Osteoblast (primary cell): Measurements from ENCODE around the gene NARF. TPM values are rescaled to one million over a fixed set of nuclear protein-coding genes. Genes with fewer than 3 reads are reported as not detected.
A peak's percentile ranks its signal among the peaks of the same experiment; 100 is the strongest.

Source experiments
- DNase-seq: peaks from one replicate; pipeline ENCODE4 v3.0.0; 2011; ENCODE audit warnings: low spot score, mixed read lengths; ENCODE audit not compliant: insufficient read length; ENCODE audit errors: missing footprints
- H2AFZ ChIP-seq: 2 replicates; pipeline ENCODE4 v1.6.0; 2011; ENCODE audit warnings: mild to moderate bottlenecking, low read length
- H3K27ac ChIP-seq: 2 replicates; pipeline ENCODE4 v1.5.1; 2011; ENCODE audit warnings: mild to moderate bottlenecking, low read depth, low read length, moderate library complexity
- H3K27me3 ChIP-seq: 2 replicates; pipeline ENCODE4 v1.6.0; 2012; ENCODE audit warnings: mild to moderate bottlenecking, control low read depth, inconsistent platforms, low read length, moderate library complexity; ENCODE audit not compliant: insufficient read depth
- H3K36me3 ChIP-seq: 2 replicates; pipeline ENCODE4 v1.5.1; 2011; ENCODE audit warnings: mild to moderate bottlenecking, low read length, control low read depth, moderate library complexity; ENCODE audit not compliant: insufficient read depth
- H3K4me1 ChIP-seq: 2 replicates; pipeline ENCODE4 v1.5.1; 2011; ENCODE audit warnings: mild to moderate bottlenecking, low read length, control low read depth, moderate library complexity; ENCODE audit not compliant: insufficient read depth
- H3K4me2 ChIP-seq: 2 replicates; pipeline ENCODE4 v1.6.0; 2011; ENCODE audit warnings: mild to moderate bottlenecking, low read length; ENCODE audit not compliant: insufficient read depth
- H3K4me3 ChIP-seq: fragments of 200-600 bp; sonication (generic); 3 replicates; pipeline ENCODE4 v1.5.1; 2012; ENCODE audit warnings: mild to moderate bottlenecking, low read length, inconsistent platforms; ENCODE audit not compliant: insufficient read depth
- H3K79me2 ChIP-seq: 2 replicates; pipeline ENCODE4 v1.6.0; 2012; ENCODE audit warnings: mild to moderate bottlenecking, low read length, control low read depth, inconsistent platforms; ENCODE audit not compliant: insufficient read depth
- H3K9me3 ChIP-seq: 2 replicates; pipeline ENCODE4 v1.5.1; 2011; ENCODE audit warnings: low read depth, low read length, control low read depth
- H4K20me1 ChIP-seq: 2 replicates; pipeline ENCODE4 v1.6.0; 2012; ENCODE audit warnings: mild to moderate bottlenecking, low read length, control low read depth; ENCODE audit not compliant: insufficient read depth
- CTCF ChIP-seq: IDR thresholded peaks from 2 replicates; pipeline ENCODE4 v1.5.1; 2011; ENCODE audit warnings: mild to moderate bottlenecking, low read depth, low read length, moderate library complexity; ENCODE audit errors: extremely low read depth
- total RNA-seq: library from RNA; depleted of rRNA; stranded (reverse); fragments of >200 nt; gene quantifications from 2 replicates; pipeline ENCODE4 v1.2.3, GENCODE V29; 2012

Gene NARF
- total RNA-seq, 1 donor: 34.4 TPM

- Histone ChIP-seq H3K4me2 (no peak overlapping the region), H3K27ac (no peak overlapping the region), H2AFZ (no peak overlapping the region), H4K20me1 (peaks cover 33% of the 10 kb centered on the region), H3K36me3 (peaks cover 11% of the 10 kb centered on the region), H3K79me2 (peaks cover 4% of the 10 kb centered on the region), H3K9me3 (no peaks in the 10 kb centered on the region), H3K4me1 (no peaks in the 10 kb centered on the region), H3K27me3 (no peaks in the 10 kb centered on the region), H3K4me3 (no peak overlapping the region)
- TF ChIP-seq CTCF: no peak
- no peak for DNase-seq
Measured at GRCh38 chr17:82443465-82444283, 14.9 kb upstream of the NARF start.

- TF ChIP-seq CTCF: no peak
- Histone ChIP-seq H3K4me1 (peaks cover 1% of the 10 kb centered on the region), H3K79me2 (peaks cover 12% of the 10 kb centered on the region), H3K9me3 (no peaks in the 10 kb centered on the region), H4K20me1 (peaks cover 33% of the 10 kb centered on the region), H3K27me3 (no peaks in the 10 kb centered on the region), H3K4me2 (no peak overlapping the region), H3K27ac (no peak overlapping the region), H3K36me3 (peaks cover 11% of the 10 kb centered on the region), H2AFZ (no peak overlapping the region), H3K4me3 (no peak overlapping the region)
- peak; percentile 66 for DNase-seq
Measured at GRCh38 chr17:82444284-82444893, 14.2 kb upstream of the NARF start.

- Histone ChIP-seq H3K4me1 (peaks cover 4% of the 10 kb centered on the region), H3K4me3 (no peak overlapping the region), H3K36me3 (peaks cover 11% of the 10 kb centered on the region), H2AFZ (no peak overlapping the region), H3K9me3 (no peaks in the 10 kb centered on the region), H3K79me2 (peaks cover 18% of the 10 kb centered on the region), H3K27ac (no peak overlapping the region), H3K4me2 (no peak overlapping the region), H4K20me1 (peaks cover 31% of the 10 kb centered on the region), H3K27me3 (no peaks in the 10 kb centered on the region)
- TF ChIP-seq CTCF: no peak
- DNase-seq: peak; percentile 88
Measured at GRCh38 chr17:82444941-82445521, 13.5 kb upstream of the NARF start.

GRCh38 chr17:82445542-82445941 is 13.0 kb upstream of the NARF start:
- no peaks in the 10 kb centered on the region for H3K9me3 ChIP-seq
- H4K20me1 ChIP-seq: peaks cover 29% of the 10 kb centered on the region
- H3K27me3 ChIP-seq: no peaks in the 10 kb centered on the region
- peaks cover 4% of the 10 kb centered on the region for H3K4me1 ChIP-seq
- H3K27ac ChIP-seq: peak overlapping the region; percentile 17
- H2AFZ ChIP-seq: no peak overlapping the region
- peak; percentile 79 for DNase-seq
- no peak overlapping the region for H3K4me3 ChIP-seq
- peaks cover 23% of the 10 kb centered on the region for H3K79me2 ChIP-seq
- peaks cover 11% of the 10 kb centered on the region for H3K36me3 ChIP-seq
- no peak for TF ChIP-seq CTCF
- no peak overlapping the region for H3K4me2 ChIP-seq
